Measurements from ENCODE around the gene SMNDC1.

SMNDC1 gene

GRCh38 chr10:110326351-110327032, 21.8 kb upstream of the SMNDC1 start:
- no peak for DNase-seq

- DNase-seq = no peak
Observed at GRCh38 chr10:110324805-110325280, 20.1 kb upstream of the SMNDC1 start.

GRCh38 chr10:110324201-110324804, 19.6 kb upstream of the SMNDC1 start:
- DNase-seq = no peak

- DNase-seq = no peak
Observed at GRCh38 chr10:110323503-110323902, 18.8 kb upstream of the SMNDC1 start.

GRCh38 chr10:110321869-110322620, 17.3 kb upstream of the SMNDC1 start:
- no peak for DNase-seq

- no peak for DNase-seq
Observed at GRCh38 chr10:110317866-110318850, 13.4 kb upstream of the SMNDC1 start.

- no peak for DNase-seq
Observed at GRCh38 chr10:110313674-110314073, 9.0 kb upstream of the SMNDC1 start.

- DNase-seq = no peak
Observed at GRCh38 chr10:110312206-110312605, 7.5 kb upstream of the SMNDC1 start.

- peak; percentile 18 for DNase-seq
Observed at GRCh38 chr10:110311357-110311949, 6.7 kb upstream of the SMNDC1 start.

GRCh38 chr10:110310741-110311140, 6.0 kb upstream of the SMNDC1 start:
- no peak for DNase-seq

- no peak for DNase-seq
Observed at GRCh38 chr10:110307805-110308204, 3.1 kb upstream of the SMNDC1 start.

GRCh38 chr10:110306452-110306768, 1.7 kb upstream of the SMNDC1 start:
- no peak for DNase-seq

- peak; percentile 65 for DNase-seq
Observed at GRCh38 chr10:110305767-110306451, 1.2 kb upstream of the SMNDC1 start.

- DNase-seq = no peak
Observed at GRCh38 chr10:110304394-110304779, 333 bp downstream of the SMNDC1 start.

GRCh38 chr10:110303681-110304080, 1.0 kb downstream of the SMNDC1 start:
- DNase-seq = no peak

- no peak for DNase-seq
Observed at GRCh38 chr10:110300486-110300986, 4.2 kb downstream of the SMNDC1 start.

GRCh38 chr10:110296966-110297365, 7.8 kb downstream of the SMNDC1 start:
- no peak for DNase-seq

- DNase-seq = no peak
Observed at GRCh38 chr10:110286841-110287240, 17.9 kb downstream of the SMNDC1 start.

GRCh38 chr10:110285501-110285900, 19.2 kb downstream of the SMNDC1 start:
- DNase-seq = no peak

- no peak for DNase-seq
Observed at GRCh38 chr10:110284262-110284661, 20.5 kb downstream of the SMNDC1 start.

GRCh38 chr10:110279407-110279986, 25.2 kb downstream of the SMNDC1 start:
- DNase-seq = peak; percentile 17
